Skin epidermis (tissue), 12 donors: ENCODE measurements around the gene RGS7.
"Not testable (repeated sequence)": the region's sequence is repeated elsewhere in the genome, so short reads cannot be mapped to it uniquely, and the experiment has no call there.

Experiments
- H3K27ac ChIP-seq, 21 experiments: fragments of 200-600 bp; sonication (generic) in 11 of 21; one replicate each; pipeline ENCODE4 v1.5.0; 2020; ENCODE audit warnings: mild to moderate bottlenecking in 3 of 21, inconsistent platforms in 2 of 21, moderate library complexity in 2 of 21
- H3K4me3 ChIP-seq, 7 experiments: fragments of 200-600 bp; sonication (generic) in 2 of 7; one replicate each; pipeline ENCODE4 v1.5.0; 2020; ENCODE audit warnings: inconsistent platforms in 2 of 7, mild to moderate bottlenecking in 2 of 7, moderate library complexity in 1 of 7

The RGS7 gene

DNA sequence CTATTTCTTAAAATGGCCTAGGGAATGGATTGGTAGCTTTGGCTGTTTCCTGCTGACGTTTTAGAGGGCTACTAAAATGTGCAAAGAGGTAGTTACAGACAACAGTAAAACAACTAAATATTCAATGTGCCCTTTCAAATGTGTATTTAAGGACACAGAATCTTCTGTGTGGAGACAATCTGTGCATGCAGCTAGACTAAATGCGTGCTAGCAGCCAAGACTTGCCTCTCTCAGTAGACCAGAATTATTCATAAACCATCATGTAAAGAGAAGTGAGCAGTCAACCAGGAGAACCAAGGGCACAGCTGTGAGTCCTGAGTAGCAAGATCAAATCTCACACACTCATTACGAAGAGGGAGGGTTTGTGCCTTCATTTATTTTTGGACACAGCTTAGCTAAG lies 584.9 kb downstream of the RGS7 start:
- H3K27ac ChIP-seq: no peak overlapping the region

GRCh38 chr1:240771450-240771849 lies 585.6 kb downstream of the RGS7 start:
- Histone ChIP-seq H3K4me3 (no peak overlapping the region), H3K27ac (no peak overlapping the region)

More for the DNA sequence above, 584.9 kb downstream of the RGS7 start:
- no peak overlapping the region for H3K4me3 ChIP-seq

DNA sequence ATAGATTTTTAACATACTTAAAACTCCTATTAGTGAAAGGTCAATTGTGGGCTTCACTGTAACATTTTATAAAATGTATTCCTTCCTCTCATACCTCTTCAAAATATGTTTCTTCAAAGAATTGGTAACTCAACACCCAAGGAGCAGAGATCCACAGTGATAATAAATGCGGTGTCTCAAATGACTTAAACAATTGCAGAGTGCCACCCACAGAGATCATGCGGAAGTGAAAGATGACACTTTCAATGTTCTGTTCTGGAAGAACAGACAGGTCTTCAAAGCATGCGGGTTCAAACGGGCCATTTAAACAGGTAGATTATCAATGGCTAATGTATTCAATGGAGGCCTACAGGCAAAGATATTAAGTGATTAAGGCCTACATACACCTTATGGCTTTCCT lies 588.0 kb downstream of the RGS7 start:
- Histone ChIP-seq H3K27ac (no peak overlapping the region), H3K4me3 (no peak overlapping the region)

GRCh38 chr1:240766831-240767230 lies 590.2 kb downstream of the RGS7 start:
- H3K27ac ChIP-seq: no peak overlapping the region
- no peak overlapping the region for H3K4me3 ChIP-seq

DNA sequence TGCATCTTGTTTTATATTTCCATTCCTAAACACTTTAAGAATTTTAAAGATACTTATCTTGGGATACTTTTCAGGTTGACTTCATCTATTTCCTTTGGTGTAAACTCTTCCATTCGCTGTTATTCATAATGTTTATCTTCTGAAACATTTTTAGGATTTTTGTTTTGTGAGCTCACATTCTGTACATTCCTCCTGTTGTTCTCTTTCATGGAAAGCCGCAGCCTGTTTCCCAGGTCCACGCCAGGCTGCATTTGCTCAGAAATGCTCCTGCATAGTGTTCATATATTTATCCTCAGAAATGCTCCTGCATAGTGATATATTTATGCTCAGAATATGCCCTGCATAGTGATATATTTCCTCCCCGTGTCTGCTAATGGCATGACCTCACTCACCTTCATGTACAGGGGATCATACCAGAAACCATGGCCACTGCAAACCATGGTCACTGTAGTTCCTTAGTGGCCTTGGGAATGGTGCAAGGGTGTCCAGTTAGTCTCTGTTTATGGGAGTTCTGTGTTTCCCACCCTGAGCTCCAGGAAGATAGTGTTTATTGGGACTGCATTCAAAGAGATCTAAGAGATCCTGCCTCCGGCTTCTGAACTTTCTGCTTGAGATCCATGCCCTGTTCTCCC lies 591.2 kb downstream of the RGS7 start:
- Histone ChIP-seq H3K4me3 (no peak overlapping the region), H3K27ac (no peak overlapping the region)

DNA sequence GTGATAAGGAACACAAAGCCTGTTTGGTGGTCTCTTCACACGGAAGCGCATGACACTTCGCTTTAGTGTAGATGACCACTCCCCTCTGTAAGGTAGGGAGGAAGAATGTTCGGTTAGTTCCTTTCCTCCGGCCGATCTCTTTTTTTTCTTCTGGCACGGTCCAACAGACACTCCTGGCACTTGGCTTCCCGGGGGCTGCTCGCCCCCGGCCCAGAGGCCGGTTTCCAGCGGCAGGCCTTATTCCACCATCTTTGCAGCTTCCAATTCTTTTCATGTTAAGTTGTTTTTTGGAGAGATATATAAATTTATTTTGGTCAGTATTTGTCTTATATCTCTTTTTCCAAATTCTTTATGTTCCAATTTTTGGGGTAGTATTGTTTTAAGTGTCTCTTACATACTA lies 593.2 kb downstream of the RGS7 start:
- Histone ChIP-seq H3K27ac (no peak overlapping the region), H3K4me3 (no peak overlapping the region)

- not testable (repeated sequence) for H3K27ac ChIP-seq, H3K4me3 ChIP-seq
Measured at GRCh38 chr1:240763095-240763494, 593.9 kb downstream of the RGS7 start.

DNA sequence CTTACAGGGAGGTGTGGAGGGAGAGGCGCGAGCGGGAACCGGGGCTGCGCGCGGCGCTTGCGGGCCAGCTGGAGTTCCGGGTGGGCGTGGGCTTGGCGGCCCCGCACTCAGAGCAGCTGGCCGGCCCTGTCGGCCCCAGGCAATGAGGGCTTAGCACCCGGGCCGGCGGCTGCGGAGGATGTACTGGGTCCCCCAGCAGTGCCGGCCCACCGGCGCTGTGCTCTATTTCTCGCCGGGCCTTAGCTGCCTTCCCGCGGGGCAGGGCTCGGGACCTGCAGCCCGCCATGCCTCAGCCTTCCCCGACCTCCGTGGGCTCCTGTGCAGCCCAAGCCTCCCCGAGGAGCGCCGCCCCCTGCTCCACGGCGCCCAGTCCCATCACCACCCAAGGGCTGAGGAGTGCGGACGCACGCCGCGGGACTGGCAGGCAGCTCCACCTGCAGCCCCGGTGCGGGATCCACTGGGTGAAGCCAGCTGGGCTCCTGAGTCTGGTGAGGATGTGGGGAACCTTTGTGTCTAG lies 594.5 kb downstream of the RGS7 start:
- H3K27ac ChIP-seq, H3K4me3 ChIP-seq: not testable (repeated sequence)

DNA sequence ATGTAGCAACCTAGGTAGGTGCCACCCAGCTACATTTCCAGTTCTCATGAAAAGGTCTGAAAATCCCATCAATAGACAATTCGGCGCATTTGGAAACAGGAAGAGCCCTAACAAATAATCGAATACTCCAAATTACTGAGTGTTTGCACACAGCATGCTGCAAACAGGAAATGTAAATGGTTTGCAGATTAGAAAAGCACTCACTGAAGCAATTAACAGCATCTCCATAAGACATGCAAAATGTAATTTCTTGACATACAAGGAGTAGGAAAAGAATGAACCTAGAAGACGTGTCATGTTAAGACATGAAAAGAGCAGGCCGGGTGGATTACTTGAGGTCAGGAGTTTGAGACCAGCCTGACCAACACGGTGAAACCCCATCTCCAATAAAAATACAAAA lies 598.2 kb downstream of the RGS7 start:
- H3K27ac ChIP-seq, H3K4me3 ChIP-seq: not testable (repeated sequence)

- no peak overlapping the region for H3K27ac ChIP-seq
- H3K4me3 ChIP-seq: no peak overlapping the region
Measured at GRCh38 chr1:240758296-240758695, 598.7 kb downstream of the RGS7 start.

DNA sequence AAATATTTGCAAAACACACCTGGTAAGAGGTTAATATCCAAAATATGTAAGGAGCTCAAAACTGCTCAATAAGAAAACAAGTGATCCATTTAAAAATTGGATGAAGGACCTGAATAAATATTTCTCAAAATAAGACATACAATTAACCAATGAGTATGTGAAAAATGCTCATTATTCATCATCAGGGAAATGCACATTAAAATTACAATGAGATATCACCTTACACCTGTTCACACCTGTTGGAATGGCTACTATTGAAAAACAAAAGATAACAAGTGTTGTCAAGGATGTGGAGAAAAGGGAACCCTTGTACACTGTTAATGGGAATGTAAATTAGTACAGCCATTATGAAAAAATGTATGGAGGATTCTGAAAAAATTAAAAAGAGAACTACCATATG lies 609.1 kb downstream of the RGS7 start:
- H3K27ac ChIP-seq: no peak overlapping the region
- H3K4me3 ChIP-seq: no peak overlapping the region

DNA sequence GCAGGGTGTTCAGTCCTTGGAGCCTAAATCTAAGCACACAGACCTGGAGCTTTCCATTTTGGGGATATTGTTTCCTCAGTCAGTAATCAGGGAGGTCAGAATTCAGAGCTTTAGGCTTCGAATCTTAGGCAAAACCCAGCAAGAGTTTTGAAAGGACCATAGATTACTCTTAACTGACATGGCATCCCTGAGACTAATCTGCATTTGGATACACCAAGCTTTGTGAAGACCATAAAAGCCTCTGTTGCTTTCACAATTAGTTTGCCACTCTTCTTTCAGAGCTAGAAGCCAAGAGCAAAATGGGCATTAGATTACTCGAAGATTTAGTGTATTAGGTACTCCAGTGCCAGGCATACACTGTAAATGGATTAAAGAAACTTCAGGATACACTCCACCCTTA lies 613.3 kb downstream of the RGS7 start:
- H3K27ac ChIP-seq: no peak overlapping the region

GRCh38 chr1:240739754-240740153 lies 617.3 kb downstream of the RGS7 start:
- Histone ChIP-seq H3K27ac (no peak overlapping the region), H3K4me3 (no peak overlapping the region)

More for the DNA sequence above, 613.3 kb downstream of the RGS7 start:
- H3K4me3 ChIP-seq: no peak overlapping the region

DNA sequence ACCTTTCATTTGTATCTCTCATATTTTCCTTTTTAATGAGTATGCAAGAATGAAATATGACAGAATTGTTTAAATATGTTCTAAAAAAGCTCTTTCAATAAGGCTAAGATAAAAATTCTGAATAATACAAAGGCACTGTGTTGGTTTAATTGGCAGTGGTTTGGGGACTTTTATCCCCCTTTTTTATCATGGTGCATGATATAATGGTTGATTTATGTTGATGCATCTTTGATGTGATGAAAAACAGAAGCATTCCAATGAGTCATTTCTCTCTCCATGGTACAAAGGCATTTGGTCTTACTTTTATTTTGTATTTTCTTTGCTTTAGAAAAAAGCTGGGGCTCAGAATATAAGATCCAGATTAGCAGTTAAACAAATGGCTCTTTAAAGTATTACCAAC lies 617.9 kb downstream of the RGS7 start:
- H3K27ac ChIP-seq: no peak overlapping the region
- H3K4me3 ChIP-seq: no peak overlapping the region

DNA sequence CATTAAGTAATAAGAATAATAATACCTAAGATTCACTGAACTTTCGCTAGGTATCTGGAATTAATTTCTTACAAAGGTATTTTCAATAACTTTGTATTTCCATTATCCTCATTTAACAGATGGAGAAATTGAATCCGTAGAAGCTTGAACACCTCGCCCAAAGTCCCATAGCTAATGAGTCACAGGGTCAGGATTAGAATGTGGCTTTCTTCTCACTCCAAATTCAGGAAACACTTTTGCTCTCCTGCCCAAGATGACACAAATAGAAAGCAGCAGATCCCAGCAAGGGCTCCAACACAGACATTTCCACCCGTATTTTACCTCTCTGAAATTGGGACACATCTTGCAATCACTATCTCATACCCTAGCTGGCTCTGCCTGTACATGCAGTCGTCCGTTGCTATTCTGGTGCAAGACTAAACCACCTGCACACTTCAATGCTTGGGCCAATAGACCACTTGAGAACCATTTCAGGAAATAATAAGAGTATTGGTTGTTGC lies 619.2 kb downstream of the RGS7 start:
- Histone ChIP-seq H3K27ac (no peak overlapping the region), H3K4me3 (no peak overlapping the region)

GRCh38 chr1:240737298-240737697 lies 619.7 kb downstream of the RGS7 start:
- no peak overlapping the region for H3K4me3 ChIP-seq
- H3K27ac ChIP-seq: no peak overlapping the region

GRCh38 chr1:240734705-240735104 lies 622.3 kb downstream of the RGS7 start:
- H3K4me3 ChIP-seq: not testable (repeated sequence)

GRCh38 chr1:240734001-240734400 lies 623.0 kb downstream of the RGS7 start:
- no peak overlapping the region for H3K27ac ChIP-seq
- H3K4me3 ChIP-seq: no peak overlapping the region

More at GRCh38 chr1:240734705-240735104, 622.3 kb downstream of the RGS7 start:
- H3K27ac ChIP-seq: not testable (repeated sequence)

DNA sequence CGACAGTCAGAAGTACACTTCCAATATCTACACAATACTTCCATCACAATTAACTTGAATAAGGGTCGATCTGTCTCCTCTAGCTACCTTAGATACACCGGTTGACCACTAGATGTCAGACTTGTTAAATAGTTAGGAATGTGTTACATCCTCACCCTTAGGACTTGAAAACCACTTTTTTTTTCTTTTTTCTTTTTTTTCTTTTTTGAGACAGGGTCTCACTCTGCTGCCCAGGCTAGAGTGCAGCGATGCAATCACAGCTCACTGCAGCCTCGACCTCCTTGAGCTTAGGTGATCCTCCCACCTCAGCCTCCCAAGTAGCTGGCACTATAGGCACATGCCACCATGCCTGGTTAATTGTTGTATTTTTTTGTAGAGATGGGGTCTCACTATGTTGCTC lies 624.6 kb downstream of the RGS7 start:
- H3K27ac ChIP-seq: no peak overlapping the region
- no peak overlapping the region for H3K4me3 ChIP-seq
